ENCODE results near the gene SYNGR2.

The SYNGR2 gene

DNA sequence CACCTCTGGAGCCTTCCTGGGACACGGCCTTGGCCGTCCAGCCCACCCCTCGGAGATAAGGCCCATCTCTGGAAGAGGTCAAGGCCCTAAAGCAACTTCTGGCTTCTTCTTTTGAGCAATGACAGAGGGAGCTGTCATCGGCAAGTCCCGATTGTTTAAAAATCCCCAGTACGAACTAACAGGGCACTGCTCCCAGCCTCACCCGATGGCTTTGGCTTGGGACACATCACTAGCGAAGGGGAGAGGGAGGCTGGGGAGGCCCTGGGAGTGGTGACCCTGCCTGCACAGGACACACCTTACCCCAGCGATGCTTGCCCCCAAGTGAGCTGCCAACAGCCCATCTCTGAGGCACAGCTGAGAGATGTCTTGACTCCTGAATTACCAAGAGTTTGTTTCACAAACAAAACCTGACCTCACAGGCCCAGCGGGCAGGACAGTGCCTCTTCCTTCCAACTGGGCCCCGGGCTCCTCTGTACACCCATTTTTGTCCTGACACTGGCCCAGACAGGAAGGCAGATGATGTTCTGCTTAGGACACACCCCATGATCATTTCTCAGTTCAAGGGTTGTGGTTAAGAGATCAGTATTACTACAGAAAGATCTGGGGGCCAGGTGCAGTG is 4.8 kb downstream of the SYNGR2 start:
- no peak for DNase-seq

DNA sequence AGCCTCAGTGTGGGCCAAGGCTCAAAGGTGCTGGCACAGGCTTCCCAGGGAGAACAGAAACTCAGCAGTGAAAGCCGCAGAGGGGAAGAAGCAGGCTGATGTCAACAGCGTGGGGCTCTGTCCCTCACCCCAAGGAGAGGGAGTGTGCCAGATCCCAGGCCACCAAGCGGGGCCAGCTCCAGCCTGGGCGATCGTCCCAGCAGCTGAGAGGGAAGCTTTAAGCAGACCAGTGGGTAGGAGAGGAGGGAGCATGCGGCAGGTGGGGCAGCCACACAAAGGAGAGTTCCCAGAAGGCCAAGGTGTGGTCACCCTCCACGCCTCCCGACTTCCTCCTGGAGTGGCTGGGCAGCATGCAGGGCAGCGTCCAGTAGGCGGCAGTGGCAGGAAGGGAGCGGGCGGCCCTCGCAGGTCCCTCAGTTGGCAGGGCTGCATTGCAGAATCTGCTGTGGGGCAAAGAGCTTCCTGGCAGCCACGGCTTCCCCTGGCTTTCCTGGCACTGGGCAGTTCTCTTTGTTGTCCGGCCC is 6.0 kb downstream of the SYNGR2 start:
- no peak for DNase-seq

DNA sequence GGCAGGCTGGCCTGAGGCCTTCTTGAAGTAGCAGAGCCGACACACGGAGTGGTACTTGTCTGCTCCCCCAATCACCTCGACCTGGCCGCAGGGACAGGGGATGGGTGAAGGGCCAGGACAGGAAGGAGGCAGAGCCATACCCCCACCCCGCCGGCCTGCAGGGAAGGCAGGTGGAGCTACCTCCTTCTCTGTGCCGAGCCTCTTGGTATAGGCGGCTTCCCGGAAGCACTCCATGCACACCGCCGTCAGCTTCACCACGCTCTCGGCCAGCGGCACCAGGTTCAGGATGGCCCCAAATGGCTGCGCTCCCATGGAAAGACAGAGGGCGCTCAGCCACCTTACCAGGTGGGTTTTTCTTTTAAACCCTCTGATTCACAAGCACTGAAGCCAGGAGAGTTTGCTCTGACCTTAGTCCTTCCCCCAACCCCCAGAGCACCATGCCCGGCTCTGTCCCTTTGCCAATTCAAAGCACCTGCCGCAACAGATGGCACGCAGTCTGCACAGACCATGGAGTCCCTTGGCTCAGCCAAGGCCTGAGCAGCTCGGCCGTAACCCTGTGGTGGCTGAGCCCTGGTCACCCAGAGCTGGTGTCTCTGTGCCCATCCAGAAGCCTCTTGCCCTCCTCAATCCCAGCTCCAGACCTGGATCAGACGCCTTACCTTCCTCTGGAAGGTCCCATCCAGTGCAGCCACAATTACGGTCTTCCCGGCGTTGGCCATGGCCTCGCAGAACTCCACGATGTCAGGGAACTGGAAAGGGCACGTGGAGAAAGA is 6.7 kb downstream of the SYNGR2 start:
- peak; percentile 62 for DNase-seq

DNA sequence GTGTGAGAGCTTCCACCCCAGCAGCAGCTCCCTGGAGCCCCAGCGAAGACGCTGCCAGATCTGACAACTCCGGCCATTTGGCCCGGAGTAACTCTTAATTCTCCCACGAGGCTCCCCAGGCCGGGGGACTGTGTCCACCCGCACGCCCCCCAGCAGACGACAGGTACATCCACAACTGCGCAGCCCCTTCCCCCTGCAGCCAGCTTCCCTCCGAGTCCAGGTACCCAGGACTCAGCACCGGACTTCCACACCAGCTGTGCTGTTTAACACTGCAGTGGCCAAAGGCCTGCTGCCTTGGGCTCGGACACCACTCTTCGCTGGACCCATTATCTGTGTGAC is 7.2 kb downstream of the SYNGR2 start:
- DNase-seq = no peak

DNA sequence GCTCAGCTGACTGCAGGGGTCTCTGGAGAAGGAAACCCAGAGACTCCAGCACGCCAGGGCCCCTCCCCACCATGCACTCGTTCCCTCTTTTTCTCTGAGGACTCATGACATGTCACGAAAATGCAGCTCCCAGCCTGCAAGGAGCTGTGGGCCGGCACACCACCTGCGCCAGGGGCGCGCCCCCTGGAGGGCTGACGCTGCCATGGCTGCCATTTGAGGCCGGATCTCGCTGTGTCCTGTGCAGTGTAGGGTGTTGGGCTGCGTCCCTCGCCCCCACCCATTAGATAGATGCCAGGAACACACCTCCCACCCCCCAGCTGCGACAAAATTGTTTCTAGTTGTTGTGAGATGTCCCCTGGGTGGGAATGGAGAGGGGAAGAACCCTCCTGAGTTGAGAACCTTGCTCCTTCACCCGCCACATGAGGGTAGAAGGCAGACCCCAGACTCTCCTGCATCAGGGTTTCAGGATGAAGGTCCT is 8.2 kb downstream of the SYNGR2 start:
- DNase-seq = no peak

DNA sequence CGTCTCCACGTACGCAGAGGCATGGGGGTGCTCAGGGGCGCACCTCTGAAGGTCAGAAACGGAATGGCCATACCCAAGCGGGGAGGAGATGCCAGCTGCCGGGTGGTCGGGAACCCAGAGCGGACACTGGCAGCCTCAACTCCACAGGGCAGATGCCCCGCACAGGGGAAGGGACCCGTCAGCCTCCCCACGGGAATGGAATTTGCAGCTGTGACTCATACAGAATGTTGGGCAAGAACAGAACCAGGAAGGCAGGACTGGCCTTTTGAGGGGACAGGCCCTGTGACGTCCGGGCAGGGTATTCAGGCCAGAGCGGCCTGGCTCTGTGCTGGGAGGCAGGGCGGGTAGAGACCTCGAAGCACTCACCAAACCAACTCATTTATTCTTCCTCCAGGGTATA is 11.0 kb downstream of the SYNGR2 start:
- DNase-seq = no peak

DNA sequence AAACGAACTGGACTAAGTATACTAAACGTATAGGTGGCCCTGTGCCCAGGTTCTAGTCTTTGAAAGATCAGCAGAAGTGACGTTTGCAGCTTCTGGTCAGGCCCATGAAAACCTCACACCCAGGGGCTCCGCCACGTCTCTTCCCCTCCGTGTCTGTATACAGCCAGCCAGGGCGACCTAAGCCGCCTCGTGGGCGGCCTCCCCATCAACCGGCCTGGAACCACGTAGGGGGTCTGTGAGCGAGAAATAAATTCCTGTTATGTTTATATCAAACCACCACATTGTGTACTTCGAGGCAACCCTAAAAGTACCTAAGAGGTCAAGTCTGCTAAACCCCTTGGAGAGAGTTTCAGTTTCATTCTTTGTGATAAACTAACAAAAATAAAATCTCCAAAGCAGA is 11.7 kb downstream of the SYNGR2 start:
- no peak for DNase-seq

DNA sequence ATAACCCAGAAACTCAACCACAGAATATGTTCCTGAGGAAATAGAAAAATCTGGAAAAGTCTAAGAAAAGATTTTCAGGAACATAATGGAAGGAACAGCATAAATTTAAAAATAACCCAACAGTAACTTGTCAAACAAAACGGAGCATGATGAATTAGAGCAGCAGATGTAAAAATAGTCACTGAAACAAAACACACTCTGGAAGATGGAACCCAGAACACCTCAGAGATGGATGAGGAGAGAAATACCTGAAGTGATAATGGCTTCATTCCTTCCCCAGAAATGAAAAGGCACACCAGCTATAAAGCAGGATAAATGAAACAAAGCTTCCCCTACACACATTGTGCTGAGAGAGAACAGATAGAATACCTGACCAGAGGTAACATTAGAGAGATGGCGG is 12.1 kb downstream of the SYNGR2 start:
- DNase-seq = no peak

DNA sequence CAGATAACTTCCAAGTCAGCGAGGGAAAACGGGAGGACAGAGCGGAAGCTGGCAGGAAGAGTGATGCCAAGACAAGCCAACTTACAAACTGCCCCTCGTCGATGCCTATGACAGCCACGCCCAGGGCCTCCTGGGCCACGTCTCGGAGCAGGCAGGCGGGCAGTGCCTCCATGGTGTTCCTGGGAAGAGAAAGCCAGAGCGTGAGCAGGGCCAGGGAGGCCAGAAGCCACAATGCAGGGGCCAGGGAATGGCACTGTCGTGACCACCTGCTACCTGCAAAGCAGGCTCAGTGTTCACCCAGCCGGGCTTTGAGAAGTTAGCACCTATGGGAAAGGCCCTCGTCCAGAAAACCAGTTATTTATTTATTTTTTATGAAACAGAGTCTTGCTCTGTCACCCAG is 14.1 kb downstream of the SYNGR2 start:
- DNase-seq = no peak

DNA sequence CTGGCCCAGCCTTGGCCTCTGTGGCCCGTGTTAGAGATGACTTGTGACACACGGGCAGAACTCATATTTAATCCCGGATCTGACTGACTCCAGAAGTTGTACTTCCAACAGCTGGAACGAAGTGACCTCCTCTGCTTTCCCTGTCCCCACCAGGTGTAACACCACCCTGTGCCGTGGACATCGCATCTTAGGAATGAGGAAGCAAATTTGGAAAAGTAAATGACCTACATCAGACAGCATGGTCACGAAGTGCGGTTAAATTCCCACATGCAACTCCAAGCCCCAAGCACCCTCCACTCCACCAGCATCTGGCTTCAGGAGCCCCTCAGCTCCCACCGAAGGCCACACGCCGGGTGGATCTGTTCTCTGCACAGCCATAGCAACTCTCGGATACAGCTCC is 15.5 kb downstream of the SYNGR2 start:
- DNase-seq = no peak

DNA sequence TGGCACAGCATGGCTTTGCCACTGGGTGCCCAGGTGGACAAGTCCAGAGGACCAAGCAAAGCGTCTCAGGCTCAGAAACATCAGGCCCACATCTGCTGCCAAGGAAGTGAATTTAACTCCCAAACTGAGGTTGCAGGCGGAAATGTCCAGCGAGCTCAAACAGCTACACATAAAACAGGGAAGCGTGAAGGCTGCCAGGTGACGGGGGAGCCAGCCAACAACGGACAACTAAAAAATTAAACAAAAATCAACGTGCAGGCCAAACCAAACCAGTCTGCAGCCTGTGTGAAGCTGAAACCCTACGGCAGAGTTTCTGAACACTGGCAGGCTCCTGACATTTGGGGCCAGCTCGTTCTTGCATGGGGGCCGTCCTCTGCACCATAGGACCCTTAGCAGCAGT is 16.0 kb downstream of the SYNGR2 start:
- no peak for DNase-seq

DNA sequence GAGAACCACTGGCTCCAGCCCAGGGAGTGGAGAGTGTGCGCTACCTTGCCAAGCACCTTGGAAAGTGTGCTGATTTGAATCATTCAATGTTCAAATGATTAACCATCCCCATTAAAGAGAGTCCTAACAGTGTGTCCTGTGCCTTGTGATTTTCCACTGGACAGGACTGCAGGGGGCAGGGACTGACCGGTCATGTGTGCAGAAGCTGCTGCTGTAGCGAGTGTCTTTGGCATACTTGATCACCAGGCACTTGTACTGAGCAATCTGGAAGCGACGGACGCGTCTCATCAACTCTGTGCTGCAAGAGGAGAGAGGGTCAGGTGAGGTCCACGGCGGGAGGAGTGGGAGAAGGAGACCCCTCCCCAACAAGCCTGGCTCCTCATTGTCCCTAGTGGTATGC is 16.5 kb downstream of the SYNGR2 start:
- no peak for DNase-seq

DNA sequence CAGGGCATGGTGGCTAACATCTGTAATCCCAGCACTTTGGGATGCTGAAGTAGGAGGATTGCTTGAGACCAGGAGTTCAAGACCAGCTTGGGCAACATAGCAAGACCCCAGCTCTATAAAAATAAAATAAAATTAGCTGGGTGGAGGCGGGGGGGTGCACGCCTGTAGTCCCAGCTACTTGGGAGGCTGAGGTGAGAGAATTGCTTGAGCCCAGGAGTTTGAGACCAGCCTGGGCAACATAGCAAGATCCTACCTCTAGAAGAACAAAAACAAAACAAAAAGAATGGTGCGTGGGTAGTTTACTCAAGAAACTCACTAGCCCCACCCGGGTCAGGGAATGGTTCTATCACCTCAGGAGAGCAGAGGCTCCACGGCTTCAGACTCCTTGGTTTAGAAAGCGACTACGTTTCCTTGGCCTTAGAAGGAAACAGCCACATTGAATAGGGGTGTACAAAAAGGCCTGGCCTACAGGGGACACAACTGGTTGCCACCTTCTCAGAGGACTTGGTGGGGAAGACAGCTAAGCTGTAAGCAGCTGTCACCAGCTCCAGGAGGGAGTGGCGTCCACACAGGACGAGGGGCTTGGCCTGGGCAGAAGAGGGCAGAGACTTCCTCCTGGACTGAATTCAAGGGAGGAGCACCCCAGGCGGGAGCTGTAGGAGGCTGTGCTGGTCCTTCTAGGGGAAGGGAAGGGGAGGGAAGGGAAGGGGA is 17.8 kb downstream of the SYNGR2 start:
- no peak for DNase-seq

DNA sequence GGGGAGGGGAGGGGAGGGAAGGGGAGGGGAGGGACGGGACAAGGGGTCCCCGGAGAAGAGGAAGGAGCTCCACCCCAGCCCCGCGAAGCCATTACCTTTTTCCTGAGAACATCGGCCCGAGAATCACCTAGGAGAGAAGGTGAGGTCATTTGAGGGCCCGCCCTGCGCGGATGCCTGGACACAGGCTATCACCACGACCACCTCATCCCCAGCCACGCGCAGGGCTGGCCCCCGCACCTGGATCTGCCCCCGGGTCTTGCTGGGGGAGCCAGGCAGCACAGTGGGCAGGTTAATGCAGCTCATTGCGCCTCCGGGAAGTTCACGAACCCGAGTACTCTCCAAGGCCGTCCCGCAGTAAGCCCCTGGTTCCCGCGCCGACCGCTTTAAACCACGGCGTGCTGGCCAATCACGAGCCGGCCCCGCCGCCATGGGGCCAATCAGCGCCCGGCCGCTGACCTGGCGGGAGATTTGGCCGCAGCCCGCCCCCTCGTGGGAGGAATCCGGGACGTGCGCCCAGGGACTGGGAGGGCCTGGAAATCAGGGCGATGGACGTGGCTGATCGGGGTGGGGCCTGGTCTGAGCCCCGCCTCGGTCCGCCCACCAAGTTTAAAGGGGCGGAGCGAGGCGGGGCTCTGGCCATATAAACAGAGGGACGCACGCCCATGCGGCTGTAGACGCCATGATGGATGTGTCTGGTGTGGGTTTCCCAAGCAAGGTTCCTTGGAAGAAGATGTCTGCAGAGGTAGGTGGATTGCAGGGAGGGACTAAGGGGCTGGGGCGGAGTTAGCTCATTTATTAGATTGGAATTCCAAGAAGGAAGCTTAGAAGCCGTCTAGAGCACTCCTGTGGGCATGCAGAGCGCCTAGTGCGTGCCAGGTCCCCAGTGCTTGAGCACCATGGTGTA is 18.6 kb downstream of the SYNGR2 start, which contains the start of the genes AFMID and TK1:
TSS of gene AFMID (plus strand) at position 671 of the 904 bp plus-strand sequence. CDS start at position 680, 9 bp downstream.
TSS of gene TK1 (minus strand) at position 361 of the 904 bp plus-strand sequence. CDS start at position 303, 58 bp downstream.
- DNase-seq = peak; percentile 90

DNA sequence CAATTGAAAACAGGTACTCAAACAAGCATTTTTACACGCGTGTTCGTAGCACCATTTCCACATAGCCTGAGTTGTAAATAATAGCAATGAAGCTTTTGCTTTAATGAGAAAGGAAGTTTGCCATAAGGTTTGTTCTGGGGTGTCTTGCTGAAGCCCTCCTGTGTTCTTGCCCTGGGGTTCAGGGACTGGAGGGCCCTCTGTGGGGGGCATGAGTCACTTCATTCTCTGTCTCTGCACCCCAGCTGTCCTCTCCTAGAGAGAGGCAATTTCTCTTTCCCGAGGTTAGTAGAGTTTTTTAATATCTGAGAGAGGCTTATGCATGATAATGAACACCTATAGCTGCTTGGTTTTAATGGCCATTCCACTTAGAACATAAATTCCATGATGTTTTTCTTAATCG is 28.3 kb downstream of the SYNGR2 start:
- DNase-seq = no peak

DNA sequence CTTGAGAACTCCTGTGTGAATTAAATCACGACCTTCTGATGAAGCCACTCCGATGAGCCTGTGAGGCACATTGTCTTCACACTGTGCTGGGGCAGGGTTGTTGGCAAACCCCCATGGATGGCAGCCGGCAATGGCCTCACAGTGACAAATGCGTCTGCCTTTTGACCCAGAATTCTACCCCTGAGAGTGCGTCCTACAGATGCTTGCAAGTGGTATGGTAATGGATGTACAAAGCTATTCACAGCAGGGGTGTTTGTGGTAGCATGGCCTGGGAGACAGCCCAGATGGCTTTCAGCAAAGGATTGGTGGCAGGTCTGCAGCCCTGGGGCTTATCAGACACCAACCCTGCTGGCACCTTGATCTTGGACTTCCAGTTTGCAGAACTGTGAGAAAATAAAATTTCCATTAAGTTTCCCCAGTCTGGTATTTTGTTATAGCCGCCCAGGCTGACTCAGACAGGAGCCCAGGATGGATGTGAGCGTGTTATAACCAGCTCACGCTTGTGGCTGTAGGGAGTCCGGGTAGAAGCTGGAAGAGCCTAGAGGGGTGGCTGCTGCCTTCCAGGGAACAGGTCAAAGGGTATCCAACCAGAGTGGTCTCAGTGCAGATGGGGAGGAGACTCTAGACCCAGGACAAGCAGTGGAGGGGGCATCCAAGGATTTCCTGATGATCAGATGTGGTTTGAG is 28.9 kb downstream of the SYNGR2 start:
- DNase-seq = no peak

DNA sequence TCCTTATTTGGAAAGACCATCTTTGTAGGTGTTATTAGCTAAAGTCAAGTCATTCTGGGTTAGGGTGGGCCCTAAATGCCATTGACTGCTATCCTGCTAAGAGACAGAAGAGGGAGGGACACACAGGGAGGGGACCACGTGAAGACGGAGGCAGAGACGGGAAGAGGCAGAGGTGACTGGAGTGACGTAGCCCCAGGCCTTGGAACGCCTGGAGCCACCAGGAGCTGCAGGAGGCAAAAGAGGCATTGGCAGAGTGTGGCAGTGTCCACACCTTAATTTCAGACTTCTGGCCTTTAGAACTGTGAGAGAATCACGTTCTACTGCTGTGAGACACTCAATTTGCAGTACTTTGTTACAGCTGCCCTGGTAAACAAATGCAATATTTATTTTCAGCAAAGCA is 32.1 kb downstream of the SYNGR2 start:
- DNase-seq = no peak

DNA sequence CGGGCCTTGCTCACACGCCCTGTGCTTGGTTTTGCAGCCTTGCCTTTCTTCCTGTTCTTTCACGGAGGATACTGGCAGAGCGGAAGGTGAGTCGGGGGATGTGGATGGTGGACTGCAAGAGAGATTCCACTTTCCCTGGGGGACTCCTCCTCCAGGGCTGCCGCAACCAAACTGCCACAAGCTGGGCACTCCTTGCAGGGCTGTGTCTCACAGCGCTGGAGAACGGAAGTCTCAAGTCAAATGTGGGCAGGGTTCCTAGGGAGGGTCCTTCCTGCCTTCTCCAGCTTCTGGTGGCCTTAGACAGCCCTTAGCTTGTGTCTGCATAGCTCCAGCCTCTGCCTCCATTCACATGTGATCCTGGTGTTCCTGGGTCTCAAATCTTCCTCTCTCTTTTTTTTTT is 34.3 kb downstream of the SYNGR2 start:
- no peak for DNase-seq

DNA sequence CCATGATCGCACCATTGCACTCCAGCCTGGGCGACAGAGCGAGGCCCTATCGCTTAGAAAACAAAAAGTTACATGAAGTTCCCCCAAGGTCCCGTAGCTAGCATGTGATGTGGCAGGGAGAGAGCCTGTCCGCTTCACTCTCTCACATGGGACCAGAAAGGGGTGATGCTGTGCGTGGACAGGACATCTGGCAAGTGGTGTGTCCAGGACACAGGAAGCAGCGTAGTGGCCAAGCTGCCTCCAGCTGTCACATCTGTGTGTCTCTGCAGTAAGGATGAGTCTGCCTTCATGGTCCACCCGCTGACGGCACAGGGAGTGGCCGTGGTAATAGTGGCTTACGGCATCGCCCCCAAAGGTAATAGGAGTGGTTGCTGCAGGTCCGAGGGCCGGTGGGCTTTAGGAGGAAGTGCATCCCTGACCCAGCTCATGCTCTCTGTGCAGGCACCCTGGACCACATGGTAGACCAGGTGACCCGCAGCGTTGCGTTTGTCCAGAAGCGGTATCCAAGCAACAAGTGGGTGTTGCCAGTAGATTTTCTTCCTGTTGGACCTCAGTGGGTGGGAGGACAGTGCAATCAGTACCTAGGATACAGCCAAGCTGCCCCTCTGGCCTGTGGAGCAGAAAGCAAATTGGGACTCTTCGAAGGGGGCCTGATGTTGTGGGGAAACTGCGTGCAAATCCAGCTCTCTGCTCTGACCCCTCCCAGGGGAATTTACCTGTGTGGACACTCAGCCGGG is 36.2 kb downstream of the SYNGR2 start:
- DNase-seq = no peak

DNA sequence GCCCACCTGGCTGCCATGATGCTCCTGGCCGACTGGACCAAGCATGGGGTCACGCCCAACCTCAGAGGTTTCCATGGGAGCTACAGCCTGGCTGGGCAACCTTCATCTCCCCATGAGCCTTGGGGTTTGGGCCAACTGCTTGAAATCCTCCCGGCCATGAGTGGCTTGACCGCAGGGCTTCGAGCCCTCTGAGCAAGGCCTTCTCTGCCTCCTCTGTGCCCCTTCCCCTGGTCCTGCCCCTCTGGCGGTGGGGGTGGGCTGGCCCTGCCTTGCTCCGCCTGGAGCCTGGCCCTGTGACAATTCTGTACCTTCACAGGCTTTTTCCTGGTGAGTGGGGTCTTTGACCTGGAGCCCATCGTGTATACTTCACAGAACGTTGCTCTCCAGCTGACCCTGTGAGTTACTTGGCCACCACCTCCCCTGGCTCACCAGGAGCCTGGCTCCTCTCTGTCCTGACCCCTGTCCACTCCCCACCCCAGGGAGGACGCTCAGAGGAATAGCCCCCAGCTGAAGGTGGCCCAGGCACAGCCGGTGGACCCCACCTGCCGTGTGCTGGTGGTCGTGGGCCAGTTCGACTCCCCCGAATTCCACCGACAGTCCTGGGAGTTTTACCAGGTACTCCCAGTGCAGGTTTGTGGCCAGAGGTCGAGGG is 36.9 kb downstream of the SYNGR2 start:
- DNase-seq = no peak

DNA sequence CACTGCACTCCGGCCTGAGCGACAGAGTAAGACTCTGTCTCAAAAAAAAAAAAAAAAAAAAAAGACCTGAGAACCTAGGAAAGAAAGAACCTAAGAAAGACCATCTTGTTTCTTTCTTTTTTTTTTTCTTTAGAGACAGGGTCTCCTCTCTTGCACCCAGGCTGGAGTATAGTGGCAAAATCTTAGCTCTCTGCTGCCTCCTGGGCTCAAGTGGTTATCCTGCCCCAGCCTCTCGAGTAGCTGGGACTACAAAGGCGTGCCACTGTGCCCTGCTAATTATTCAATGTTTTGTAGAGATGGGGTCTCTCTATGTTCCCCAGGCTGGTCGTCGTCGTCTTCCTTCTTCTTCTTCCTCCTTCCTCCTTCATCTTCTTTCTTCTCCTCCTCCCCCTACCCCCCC is 37.9 kb downstream of the SYNGR2 start:
- no peak for DNase-seq

All from NCI-H510A (cell line).